Skin of body (tissue), 3 donors: ENCODE results near the gene ZNF641. TPM values are rescaled to one million over a fixed set of nuclear protein-coding genes. Genes with fewer than 3 reads are reported as not detected.
"Not testable (repeated sequence)": the region's sequence is repeated elsewhere in the genome, so short reads cannot be mapped to it uniquely, and the experiment has no call there.

Source experiments
- DNase-seq: peaks from one replicate; lab custom pipeline; 2025; lab: John Stamatoyannopoulos, UW
- small RNA-seq: library from RNA; depleted of rRNA; stranded (forward); fragments of <200 nt; gene quantifications from one replicate; pipeline ENCODE3, GENCODE V24; 2014; ENCODE audit warnings: low replicate concordance
- total RNA-seq: library from RNA; depleted of rRNA; stranded (reverse); fragments of >200 nt; gene quantifications from one replicate; pipeline ENCODE4 v1.2.3, GENCODE V29; 2014

ZNF641 gene
- total RNA-seq, 1 donor from 2014 or later, result 14.3 TPM

DNA sequence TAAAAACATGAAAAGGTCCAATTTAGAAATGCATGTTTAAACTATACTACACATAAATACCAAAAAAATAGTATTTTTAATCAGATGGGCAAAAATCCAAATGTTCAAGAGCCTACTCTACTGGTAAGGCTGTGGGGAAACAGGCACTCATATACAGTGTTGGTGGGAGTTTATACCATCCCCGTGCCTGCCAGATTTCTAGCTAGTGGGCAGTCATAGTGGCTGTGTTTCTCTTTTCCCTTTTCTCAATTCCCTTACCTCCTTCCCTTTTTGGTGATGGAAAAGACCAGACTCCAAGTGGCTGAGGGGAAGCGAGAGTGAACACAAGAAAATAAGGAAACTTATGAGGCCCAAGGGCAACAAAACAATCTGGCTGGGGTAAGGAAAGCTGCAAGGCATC, 14.7 kb downstream of the ZNF641 start:
- no peak for DNase-seq

DNA sequence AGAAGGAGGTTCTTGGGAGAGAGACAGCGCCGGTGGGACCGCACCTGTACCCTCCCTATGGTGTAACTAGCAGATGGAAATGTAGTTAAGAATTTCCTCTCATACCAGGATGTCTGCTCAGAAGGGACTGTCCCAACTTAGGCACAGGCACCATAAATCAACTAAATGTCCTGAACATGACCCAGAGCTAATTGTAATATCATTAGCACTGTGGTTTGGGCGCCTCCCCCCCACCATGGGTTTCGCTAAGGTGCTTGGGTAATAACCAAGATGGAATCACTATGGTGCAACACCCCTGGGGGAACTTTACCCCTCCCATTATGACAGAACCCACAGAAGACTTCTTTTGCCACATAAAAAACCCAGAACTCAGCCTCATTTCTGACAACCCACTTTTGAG, 15.9 kb downstream of the ZNF641 start:
- no peak for DNase-seq

DNA sequence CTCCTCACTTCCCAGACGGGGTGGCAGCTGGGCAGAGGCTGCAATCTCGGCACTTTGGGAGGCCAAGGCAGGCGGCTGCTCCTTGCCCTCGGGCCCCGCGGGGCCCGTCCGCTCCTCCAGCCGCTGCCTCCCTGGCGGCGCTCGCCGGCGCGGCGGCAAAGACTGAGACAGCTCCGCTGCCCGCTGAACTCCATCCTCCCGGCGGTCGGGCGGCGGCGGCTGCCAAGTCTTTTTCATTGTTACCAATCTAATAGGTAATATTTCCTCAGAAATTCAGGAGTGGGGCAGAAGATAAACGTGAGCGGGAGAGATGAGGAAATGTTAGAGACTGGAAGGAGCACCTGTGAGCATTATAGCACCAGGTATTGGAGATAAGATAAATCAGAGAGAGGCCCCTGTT, 17.0 kb downstream of the ZNF641 start:
- not testable (repeated sequence) for DNase-seq

- DNase-seq, result no peak
Observed at GRCh38 chr12:48331399-48331798, 19.3 kb downstream of the ZNF641 start.

DNA sequence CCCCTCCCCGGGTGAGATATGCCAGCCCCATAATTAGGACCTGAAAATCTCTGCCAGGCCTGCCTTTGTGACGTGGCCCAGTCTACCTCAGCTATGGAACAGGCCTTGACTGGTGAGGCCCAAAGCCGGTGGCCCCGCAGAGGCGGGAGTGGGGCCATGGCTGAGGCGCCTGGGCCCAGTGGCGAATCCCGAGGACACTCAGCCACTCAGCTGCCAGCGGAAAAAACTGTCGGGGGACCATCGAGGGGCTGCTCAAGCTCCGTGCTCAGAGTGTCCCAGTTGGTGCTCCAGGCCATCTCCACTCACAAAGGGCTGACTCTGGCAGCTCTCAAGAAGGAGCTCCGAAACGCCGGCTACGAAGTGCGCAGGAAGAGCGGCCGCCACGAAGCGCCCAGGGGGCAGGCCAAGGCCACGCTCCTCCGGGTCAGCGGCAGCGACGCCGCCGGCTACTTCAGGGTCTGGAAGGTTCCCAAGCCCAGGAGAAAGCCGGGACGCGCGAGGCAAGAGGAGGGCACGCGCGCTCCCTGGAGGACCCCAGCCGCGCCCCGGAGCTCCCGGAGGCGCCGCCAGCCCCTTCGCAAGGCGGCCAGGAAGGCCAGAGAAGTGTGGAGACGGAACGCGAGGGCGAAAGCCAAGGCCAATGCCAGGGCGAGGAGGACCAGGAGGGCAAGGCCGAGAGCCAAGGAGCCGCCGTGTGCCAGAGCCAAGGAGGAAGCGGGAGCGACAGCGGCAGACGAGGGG, 21.4 kb downstream of the ZNF641 start:
- DNase-seq, result no peak

- no peak for DNase-seq
Observed at GRCh38 chr12:48316491-48316890, 34.2 kb downstream of the ZNF641 start.

GRCh38 chr12:48311313-48311712, 39.4 kb downstream of the ZNF641 start:
- DNase-seq, result no peak

GRCh38 chr12:48307269-48307668, 43.5 kb downstream of the ZNF641 start:
- no peak for DNase-seq

- no peak for DNase-seq
Observed at GRCh38 chr12:48305190-48305589, 45.5 kb downstream of the ZNF641 start.

- DNase-seq, result no peak
Observed at GRCh38 chr12:48302161-48302911, 48.4 kb downstream of the ZNF641 start.

DNA sequence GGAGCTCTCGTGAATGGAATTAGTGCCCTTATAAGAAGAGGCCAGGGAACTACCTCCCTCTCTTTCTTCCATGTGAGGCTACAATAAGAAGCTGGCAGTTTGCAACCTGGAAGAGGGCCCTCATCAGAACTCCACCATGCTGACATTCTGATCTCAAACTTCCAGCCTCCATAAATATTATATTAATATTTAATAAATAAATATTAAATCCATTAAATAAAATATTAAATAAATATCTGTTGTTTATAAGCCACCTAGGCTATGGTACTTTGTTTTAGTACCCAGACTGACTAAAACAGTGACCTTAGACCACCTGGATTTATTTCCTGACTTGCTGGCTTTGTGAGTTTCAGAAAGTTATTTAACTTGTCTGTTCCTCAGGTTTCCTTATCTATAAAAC, 49.9 kb downstream of the ZNF641 start:
- no peak for DNase-seq

DNA sequence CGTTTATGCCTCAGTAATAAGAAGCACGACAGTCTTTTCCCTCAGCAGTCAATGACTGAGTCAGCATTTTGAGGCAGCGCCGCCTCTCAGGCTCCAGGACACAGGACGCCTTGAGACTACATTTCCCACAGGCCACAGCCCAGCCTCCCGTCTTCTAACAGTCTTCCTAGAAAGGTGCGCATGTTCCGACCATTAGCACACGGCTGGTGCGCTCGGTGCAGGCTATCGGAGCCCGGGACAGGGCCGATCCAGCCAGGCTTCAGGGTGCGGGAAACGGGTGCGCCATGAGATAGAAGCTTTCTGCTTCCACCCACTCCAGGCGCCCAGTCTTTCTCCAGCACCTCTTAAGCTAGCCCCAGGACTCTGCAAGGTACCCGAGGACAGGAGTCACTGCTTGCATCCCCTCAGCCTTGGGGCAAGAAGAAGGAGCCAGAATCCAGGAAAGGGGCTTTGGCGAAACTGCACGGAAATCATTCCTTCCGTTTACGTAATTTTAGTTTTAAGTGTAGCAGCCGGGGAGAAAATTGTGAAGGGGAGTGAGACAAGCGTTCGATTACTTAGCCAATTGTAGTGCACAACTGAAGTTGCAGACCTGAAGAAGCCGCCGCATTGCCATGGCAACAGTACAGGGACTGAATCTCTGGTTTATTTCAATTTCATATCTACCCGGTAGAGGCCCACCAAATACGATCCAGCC, 54.0 kb downstream of the ZNF641 start:
- DNase-seq, result peak; percentile 35

- no peak for DNase-seq
Observed at GRCh38 chr12:48292040-48292439, 58.7 kb downstream of the ZNF641 start.

- no peak for DNase-seq
Observed at GRCh38 chr12:48291511-48291910, 59.2 kb downstream of the ZNF641 start.

GRCh38 chr12:48288387-48289268, 62.1 kb downstream of the ZNF641 start:
- no peak for DNase-seq

Small RNA genes within 50 kb of the gene (small RNA-seq; reads per million reads assigned to genes)
- not detected for gene AC024257.2

Other genes starting within 250 kb of the ZNF641 start
- 24.0 TPM for gene SENP1, start 244.8 kb downstream of the ZNF641 start, total RNA-seq
- gene PFKM, start 231.6 kb downstream of the ZNF641 start, total RNA-seq, result 54.3 TPM
- 22.1 TPM for gene ASB8, start 193.4 kb downstream of the ZNF641 start, total RNA-seq
- gene CCDC184, start 167.3 kb downstream of the ZNF641 start, total RNA-seq, result 0.30 TPM
- gene OR10AD1, start 147.6 kb downstream of the ZNF641 start, total RNA-seq, result not detected
- gene ANP32D, start 121.6 kb upstream of the ZNF641 start, total RNA-seq, result not detected
- not detected for gene C12orf54, start 131.6 kb upstream of the ZNF641 start, total RNA-seq
- not detected for gene OR8S1, start 174.7 kb upstream of the ZNF641 start, total RNA-seq
- not detected for gene LALBA, start 219.1 kb upstream of the ZNF641 start, total RNA-seq